22Rv1 (cell line): ENCODE measurements around the gene NEB.

Experiments used
- ZFX ChIP-seq: fragments of 450-650 bp; IDR thresholded peaks from 2 replicates; pipeline ENCODE4 v1.6.1; 2017; ENCODE audit warnings: antibody characterized with exemption, borderline replicate concordance
- TF ChIP-seq, protein P1 (sequence below): fragments of 450-650 bp; IDR thresholded peaks from 2 replicates; pipeline ENCODE4 v1.5.1; 2017; ENCODE audit warnings: mild to moderate bottlenecking

DNA sequence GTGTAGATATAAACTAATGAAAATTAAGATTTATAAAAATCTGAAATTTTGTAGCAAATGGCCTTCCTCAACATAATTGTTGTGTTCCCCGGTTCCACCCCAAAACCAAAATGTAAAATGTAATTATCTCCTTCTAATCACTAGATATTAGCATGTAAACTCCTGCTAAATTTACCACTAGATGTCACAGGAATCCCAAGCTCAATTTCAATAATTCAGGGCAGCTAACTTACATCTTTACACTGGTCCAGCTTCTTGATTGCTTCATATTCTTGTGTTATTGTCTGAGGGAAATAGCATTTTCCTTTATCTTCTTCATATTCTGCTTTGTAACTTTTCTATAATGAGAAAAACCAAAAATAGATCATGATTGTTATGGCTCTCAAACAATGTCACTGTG, 42.6 kb downstream of the NEB start:
- TF ChIP-seq, protein P1, sequence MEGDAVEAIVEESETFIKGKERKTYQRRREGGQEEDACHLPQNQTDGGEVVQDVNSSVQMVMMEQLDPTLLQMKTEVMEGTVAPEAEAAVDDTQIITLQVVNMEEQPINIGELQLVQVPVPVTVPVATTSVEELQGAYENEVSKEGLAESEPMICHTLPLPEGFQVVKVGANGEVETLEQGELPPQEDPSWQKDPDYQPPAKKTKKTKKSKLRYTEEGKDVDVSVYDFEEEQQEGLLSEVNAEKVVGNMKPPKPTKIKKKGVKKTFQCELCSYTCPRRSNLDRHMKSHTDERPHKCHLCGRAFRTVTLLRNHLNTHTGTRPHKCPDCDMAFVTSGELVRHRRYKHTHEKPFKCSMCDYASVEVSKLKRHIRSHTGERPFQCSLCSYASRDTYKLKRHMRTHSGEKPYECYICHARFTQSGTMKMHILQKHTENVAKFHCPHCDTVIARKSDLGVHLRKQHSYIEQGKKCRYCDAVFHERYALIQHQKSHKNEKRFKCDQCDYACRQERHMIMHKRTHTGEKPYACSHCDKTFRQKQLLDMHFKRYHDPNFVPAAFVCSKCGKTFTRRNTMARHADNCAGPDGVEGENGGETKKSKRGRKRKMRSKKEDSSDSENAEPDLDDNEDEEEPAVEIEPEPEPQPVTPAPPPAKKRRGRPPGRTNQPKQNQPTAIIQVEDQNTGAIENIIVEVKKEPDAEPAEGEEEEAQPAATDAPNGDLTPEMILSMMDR: no peak
- TF ChIP-seq ZFX: no peak
